HTERT RPE-1 (cell line): ENCODE data around the gene BRWD1.

Experiments used
- in situ Hi-C: fragments of 300-500 bp; cut with MboI; formaldehyde crosslinking; loops from 4 replicates; pipeline ENCODE4 v1.14.3; 2020; ENCODE audit warnings: low sequenced_read_pairs

BRWD1 gene

GRCh38 chr21:39313571-39314142, at the start of gene BRWD1:
Gene BRWD1, minus strand, starts transcription at chr21:39313632. Its CDS starts 141 bp downstream, at chr21:39313491.
- in situ Hi-C loops, result no loop called here

GRCh38 chr21:39362733-39363132, 49.3 kb upstream of the BRWD1 start:
- in situ Hi-C loops, result no loop called here

- in situ Hi-C loops, result no loop called here
Observed at GRCh38 chr21:39359382-39359781, 46.0 kb upstream of the BRWD1 start.

- in situ Hi-C loops, result no loop called here
Observed at GRCh38 chr21:39353295-39353694, 39.9 kb upstream of the BRWD1 start.

GRCh38 chr21:39350094-39351005, 36.9 kb upstream of the BRWD1 start:
- in situ Hi-C loops, result no loop called here

- in situ Hi-C loops, result no loop called here
Observed at GRCh38 chr21:39349211-39350093, 36.0 kb upstream of the BRWD1 start.

- in situ Hi-C loops, result no loop called here
Observed at GRCh38 chr21:39348355-39349210, 35.2 kb upstream of the BRWD1 start, which contains the start of gene HMGN1. Gene HMGN1, minus strand, starts transcription at chr21:39349088. Its CDS starts 171 bp downstream, at chr21:39348917.

GRCh38 chr21:39348040-39348354, 34.6 kb upstream of the BRWD1 start:
- in situ Hi-C loops, result no loop called here

GRCh38 chr21:39347537-39347936, 34.1 kb upstream of the BRWD1 start:
- in situ Hi-C loops, result no loop called here

GRCh38 chr21:39346671-39347331, 33.4 kb upstream of the BRWD1 start:
- in situ Hi-C loops, result no loop called here

- in situ Hi-C loops, result no loop called here
Observed at GRCh38 chr21:39346206-39346605, 32.8 kb upstream of the BRWD1 start.

GRCh38 chr21:39345440-39345839, 32.0 kb upstream of the BRWD1 start:
- in situ Hi-C loops, result no loop called here

GRCh38 chr21:39344848-39345247, 31.4 kb upstream of the BRWD1 start:
- in situ Hi-C loops, result no loop called here

- in situ Hi-C loops, result no loop called here
Observed at GRCh38 chr21:39341249-39341923, 28.0 kb upstream of the BRWD1 start.

GRCh38 chr21:39340687-39341086, 27.3 kb upstream of the BRWD1 start:
- in situ Hi-C loops, result no loop called here

GRCh38 chr21:39339231-39339630, 25.8 kb upstream of the BRWD1 start:
- in situ Hi-C loops, result no loop called here

- in situ Hi-C loops, result no loop called here
Observed at GRCh38 chr21:39336457-39337008, 23.1 kb upstream of the BRWD1 start.

GRCh38 chr21:39334611-39335010, 21.2 kb upstream of the BRWD1 start:
- in situ Hi-C loops, result no loop called here

- in situ Hi-C loops, result no loop called here
Observed at GRCh38 chr21:39332175-39332574, 18.7 kb upstream of the BRWD1 start.
